Parathyroid adenoma (tissue), 2 donors: ENCODE data around the gene RNF43.

Source experiments
- H2AFZ ChIP-seq: fragments of 300-600 bp; sonication (generic); one replicate; pipeline ENCODE4 v1.7.0; 2017; ENCODE audit warnings: antibody characterized with exemption, mild to moderate bottlenecking
- H3K27ac ChIP-seq: fragments of 300-600 bp; sonication (generic); one replicate; pipeline ENCODE4 v1.7.0; 2017
- H3K27me3 ChIP-seq: fragments of 300-600 bp; sonication (generic); one replicate; pipeline ENCODE4 v1.7.0; 2017; ENCODE audit warnings: low read length; ENCODE audit not compliant: control insufficient read depth, insufficient read depth
- H3K36me3 ChIP-seq: fragments of 300-600 bp; sonication (generic); one replicate; pipeline ENCODE4 v1.7.0; 2017; ENCODE audit warnings: low read length; ENCODE audit not compliant: control insufficient read depth, insufficient read depth
- H3K4me1 ChIP-seq: fragments of 300-600 bp; sonication (generic); one replicate; pipeline ENCODE4 v1.7.0; 2017; ENCODE audit warnings: control low read depth
- H3K4me2 ChIP-seq: fragments of 300-600 bp; sonication (generic); one replicate; pipeline ENCODE4 v1.7.0; 2017; ENCODE audit warnings: low read length
- H3K4me3 ChIP-seq: fragments of 300-600 bp; sonication (generic); one replicate; pipeline ENCODE4 v1.7.0; 2017; ENCODE audit warnings: low read depth, low read length
- H3K79me2 ChIP-seq: fragments of 300-600 bp; sonication (generic); one replicate; pipeline ENCODE4 v1.7.0; 2017; ENCODE audit warnings: control low read depth
- H3K9ac ChIP-seq: fragments of 300-600 bp; sonication (generic); one replicate; pipeline ENCODE4 v1.7.0; 2017; ENCODE audit warnings: mild to moderate bottlenecking
- H3K9me3 ChIP-seq: fragments of 300-600 bp; sonication (generic); one replicate; pipeline ENCODE4 v1.7.0; 2017; ENCODE audit warnings: low read length; ENCODE audit not compliant: control insufficient read depth
- CTCF ChIP-seq: fragments of 300-600 bp; sonication (generic); IDR thresholded peaks from one replicate; pipeline ENCODE4 v1.7.0; 2017; ENCODE audit warnings: antibody characterized with exemption, mild to moderate bottlenecking
- donor health status: primary hyperparathyroidism.

RNF43 gene

GRCh38 chr17:58391302-58391984 is 25.9 kb downstream of the RNF43 start:
- H3K4me1 ChIP-seq, result peaks cover 54% of the 10 kb centered on the region
- peak overlapping the region; percentile 47 for H2AFZ ChIP-seq

GRCh38 chr17:58390884-58391283 is 26.4 kb downstream of the RNF43 start:
- Histone ChIP-seq H3K9me3 (no peaks in the 10 kb centered on the region), H3K79me2 (no peaks in the 10 kb centered on the region), H2AFZ (no peak overlapping the region), H3K36me3 (no peaks in the 10 kb centered on the region), H3K4me1 (peaks cover 58% of the 10 kb centered on the region), H3K4me2 (peak overlapping the region; percentile 22), H3K27me3 (no peaks in the 10 kb centered on the region), H3K9ac (no peak overlapping the region), H3K4me3 (peak overlapping the region; percentile 17), H3K27ac (peak overlapping the region; percentile 88)
- TF ChIP-seq CTCF, result no peak

More at GRCh38 chr17:58391302-58391984, 25.9 kb downstream of the RNF43 start:
- no peak for TF ChIP-seq CTCF
- peak overlapping the region; percentile 17 for H3K4me3 ChIP-seq
- no peaks in the 10 kb centered on the region for H3K36me3 ChIP-seq
- H3K79me2 ChIP-seq, result no peaks in the 10 kb centered on the region
- H3K27me3 ChIP-seq, result no peaks in the 10 kb centered on the region
- H3K9ac ChIP-seq, result no peak overlapping the region
- H3K4me2 ChIP-seq, result peak overlapping the region; percentile 55
- H3K27ac ChIP-seq, result peak overlapping the region; percentile 88
- H3K9me3 ChIP-seq, result no peaks in the 10 kb centered on the region

GRCh38 chr17:58388302-58389190 is 28.8 kb downstream of the RNF43 start:
- no peaks in the 10 kb centered on the region for H3K36me3 ChIP-seq
- peak overlapping the region; percentile 22 for H3K4me3 ChIP-seq
- peak overlapping the region; percentile 4 for H3K4me2 ChIP-seq
- TF ChIP-seq CTCF, result no peak
- H3K9ac ChIP-seq, result no peak overlapping the region
- peak overlapping the region; percentile 16 for H2AFZ ChIP-seq
- peaks cover 71% of the 10 kb centered on the region for H3K4me1 ChIP-seq
- H3K9me3 ChIP-seq, result no peaks in the 10 kb centered on the region
- no peaks in the 10 kb centered on the region for H3K27me3 ChIP-seq
- no peaks in the 10 kb centered on the region for H3K79me2 ChIP-seq
- H3K27ac ChIP-seq, result peak overlapping the region; percentile 88

GRCh38 chr17:58387834-58388233 is 29.5 kb downstream of the RNF43 start:
- H3K4me2 ChIP-seq, result peak overlapping the region; percentile 10
- H3K9ac ChIP-seq, result no peak overlapping the region
- no peaks in the 10 kb centered on the region for H3K27me3 ChIP-seq
- no peak overlapping the region for H3K4me3 ChIP-seq
- H3K36me3 ChIP-seq, result no peaks in the 10 kb centered on the region
- H3K79me2 ChIP-seq, result no peaks in the 10 kb centered on the region
- no peak for TF ChIP-seq CTCF
- H3K4me1 ChIP-seq, result peaks cover 70% of the 10 kb centered on the region
- H2AFZ ChIP-seq, result no peak overlapping the region
- no peaks in the 10 kb centered on the region for H3K9me3 ChIP-seq
- H3K27ac ChIP-seq, result peak overlapping the region; percentile 88
